Measurements from ENCODE around the gene ANKRD7.

The ANKRD7 gene

DNA sequence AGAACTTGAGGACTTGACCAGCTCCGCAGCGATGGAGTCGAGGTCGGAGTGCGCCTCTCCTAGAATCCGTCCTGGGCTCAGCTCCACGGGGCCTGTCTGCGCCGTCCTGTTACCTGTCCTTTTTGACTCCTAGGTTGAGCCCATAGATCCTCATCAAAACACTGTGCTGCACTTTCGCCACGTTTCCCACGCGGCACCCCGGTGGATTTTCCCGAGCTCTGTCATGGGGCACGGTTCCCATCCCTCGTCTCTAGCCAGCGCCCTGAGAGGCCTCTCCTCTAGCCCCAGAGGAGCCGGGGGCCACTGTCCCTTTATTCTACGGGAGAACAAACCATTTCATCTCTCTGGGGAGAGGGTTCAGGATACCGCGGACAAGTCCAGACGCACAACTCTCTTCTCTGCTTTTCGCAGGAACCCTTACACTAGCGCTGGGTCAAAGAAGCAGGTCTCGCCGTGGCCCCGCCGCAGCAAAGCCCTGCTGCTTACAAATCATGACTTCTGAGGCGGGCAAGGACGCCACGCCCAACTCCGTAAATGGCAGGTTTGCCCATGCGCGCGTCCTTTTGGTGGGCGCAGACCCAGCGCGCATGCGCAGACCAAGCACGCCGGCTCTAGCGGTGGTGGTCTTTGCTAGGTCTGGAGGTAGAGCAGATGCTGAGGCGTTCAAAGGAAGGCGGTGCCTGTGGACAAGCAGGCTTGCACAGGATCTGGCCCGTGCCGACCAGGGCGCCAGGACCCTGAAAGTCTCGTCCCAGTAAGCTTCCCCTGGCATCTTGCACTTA, 10.3 kb upstream of the ANKRD7 start:
- Histone ChIP-seq H3K36me3 (ENCODE audit: insufficient read depth, low read length) (no peaks in the 10 kb centered on the region), H2AFZ (ENCODE audit: low read depth, low read length) (peak overlapping the region; percentile 79), H3K4me1 (ENCODE audit: insufficient read depth, low read length) (peaks cover 14% of the 10 kb centered on the region; the same call in 1 of the 2 replicates), H4K20me1 (ENCODE audit: insufficient read depth, low read length) (no peaks in the 10 kb centered on the region), H3K27ac (ENCODE audit: low read length) (peak overlapping the region; percentile 72), H3K4me3 (ENCODE audit: low read depth in 1 of 2, low read length in 2 of 2) (peak overlapping the region; percentile 37 to 71; a peak in 3 of 4 replicates), H3K9me3 (ENCODE audit: insufficient read depth, low read length, severe bottlenecking) (no peaks in the 10 kb centered on the region), H3K79me2 (ENCODE audit: insufficient read depth, low read length) (peaks cover 3% of the 10 kb centered on the region; the same call in 1 of the 2 replicates), H3K27me3 (ENCODE audit: insufficient read depth, low read length, poor library complexity) (no peaks in the 10 kb centered on the region), H3K4me2 (ENCODE audit: insufficient read depth, low read length) (peak overlapping the region; percentile 69), H3K9ac (ENCODE audit: low read depth, low read length) (peak overlapping the region; percentile 62)
- ATAC-seq (ENCODE audit: insufficient read depth, low read depth) (peak; percentile 93), DNase-seq (peak; percentile 88)
- no peak for TF ChIP-seq EZH2 (IDR thresholded peaks at IDR 0.05; ENCODE audit: borderline replicate concordance, low read depth, low read length, severe bottlenecking)
- TF ChIP-seq, protein P1, sequence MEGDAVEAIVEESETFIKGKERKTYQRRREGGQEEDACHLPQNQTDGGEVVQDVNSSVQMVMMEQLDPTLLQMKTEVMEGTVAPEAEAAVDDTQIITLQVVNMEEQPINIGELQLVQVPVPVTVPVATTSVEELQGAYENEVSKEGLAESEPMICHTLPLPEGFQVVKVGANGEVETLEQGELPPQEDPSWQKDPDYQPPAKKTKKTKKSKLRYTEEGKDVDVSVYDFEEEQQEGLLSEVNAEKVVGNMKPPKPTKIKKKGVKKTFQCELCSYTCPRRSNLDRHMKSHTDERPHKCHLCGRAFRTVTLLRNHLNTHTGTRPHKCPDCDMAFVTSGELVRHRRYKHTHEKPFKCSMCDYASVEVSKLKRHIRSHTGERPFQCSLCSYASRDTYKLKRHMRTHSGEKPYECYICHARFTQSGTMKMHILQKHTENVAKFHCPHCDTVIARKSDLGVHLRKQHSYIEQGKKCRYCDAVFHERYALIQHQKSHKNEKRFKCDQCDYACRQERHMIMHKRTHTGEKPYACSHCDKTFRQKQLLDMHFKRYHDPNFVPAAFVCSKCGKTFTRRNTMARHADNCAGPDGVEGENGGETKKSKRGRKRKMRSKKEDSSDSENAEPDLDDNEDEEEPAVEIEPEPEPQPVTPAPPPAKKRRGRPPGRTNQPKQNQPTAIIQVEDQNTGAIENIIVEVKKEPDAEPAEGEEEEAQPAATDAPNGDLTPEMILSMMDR (IDR thresholded peaks at IDR 0.05; ENCODE audit: borderline replicate concordance, extremely low read depth, low read length, poor library complexity, severe bottlenecking) = no peak

DNA sequence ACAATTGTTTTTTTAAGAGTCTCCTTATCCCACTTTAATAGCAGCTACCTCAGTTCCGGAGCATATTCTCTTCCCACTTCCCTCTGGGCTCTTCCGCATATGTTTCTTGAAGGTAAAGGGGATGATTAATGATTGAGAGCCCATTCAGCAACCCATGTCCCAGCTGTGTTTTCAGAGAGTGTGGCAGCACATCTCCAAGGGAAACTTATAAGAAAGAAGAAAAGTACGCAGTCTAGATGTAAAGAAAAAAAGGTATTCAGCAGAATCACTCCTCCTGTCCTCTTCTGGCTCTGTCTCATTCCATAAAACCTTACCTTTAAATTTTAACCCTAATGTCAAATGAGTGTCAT, 9.7 kb upstream of the ANKRD7 start:
- peak overlapping the region; percentile 69 for H3K4me2 ChIP-seq (ENCODE audit: insufficient read depth, low read length)
- DNase-seq = no peak
- no peak for ATAC-seq (ENCODE audit: insufficient read depth, low read depth)
- no peaks in the 10 kb centered on the region for H3K36me3 ChIP-seq (ENCODE audit: insufficient read depth, low read length)
- H3K4me3 ChIP-seq (ENCODE audit: low read depth in 1 of 2, low read length in 2 of 2) = peak overlapping the region; percentile 37 to 71; a peak in 3 of 4 replicates
- H3K9me3 ChIP-seq (ENCODE audit: insufficient read depth, low read length, severe bottlenecking) = no peaks in the 10 kb centered on the region
- no peak for TF ChIP-seq EZH2 (IDR thresholded peaks at IDR 0.05; ENCODE audit: borderline replicate concordance, low read depth, low read length, severe bottlenecking)
- TF ChIP-seq, protein P1 (IDR thresholded peaks at IDR 0.05; ENCODE audit: borderline replicate concordance, extremely low read depth, low read length, poor library complexity, severe bottlenecking) = no peak
- peak overlapping the region; percentile 62 for H3K9ac ChIP-seq (ENCODE audit: low read depth, low read length)
- peak overlapping the region; percentile 72 for H3K27ac ChIP-seq (ENCODE audit: low read length)
- peaks cover 14% of the 10 kb centered on the region; the same call in 1 of the 2 replicates for H3K4me1 ChIP-seq (ENCODE audit: insufficient read depth, low read length)
- peaks cover 3% of the 10 kb centered on the region; the same call in 1 of the 2 replicates for H3K79me2 ChIP-seq (ENCODE audit: insufficient read depth, low read length)
- H4K20me1 ChIP-seq (ENCODE audit: insufficient read depth, low read length) = no peaks in the 10 kb centered on the region
- H2AFZ ChIP-seq (ENCODE audit: low read depth, low read length) = peak overlapping the region; percentile 79
- H3K27me3 ChIP-seq (ENCODE audit: insufficient read depth, low read length, poor library complexity) = no peaks in the 10 kb centered on the region

DNA sequence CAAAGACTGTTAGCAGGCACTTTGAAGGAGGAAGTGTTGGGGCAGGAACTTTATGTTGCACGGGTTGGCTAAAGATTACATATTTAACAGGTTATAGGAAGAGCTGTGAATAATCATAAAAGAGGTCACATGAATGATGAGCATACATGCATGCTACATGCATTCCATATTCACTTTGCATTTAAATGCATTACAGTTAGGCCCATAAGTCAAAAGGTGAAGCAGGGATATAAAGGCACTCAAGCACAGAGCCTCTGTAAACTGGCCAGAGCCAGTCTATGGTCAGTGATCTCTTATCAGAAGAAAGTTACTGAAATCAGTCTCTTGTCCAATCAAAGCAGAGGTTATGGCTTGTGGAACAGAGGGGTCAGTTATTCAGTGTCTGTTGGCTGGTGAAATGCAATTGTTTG, 7.3 kb upstream of the ANKRD7 start:
- Histone ChIP-seq H3K4me1 (ENCODE audit: insufficient read depth, low read length) (peaks cover 14% of the 10 kb centered on the region; the same call in 1 of the 2 replicates), H3K27me3 (ENCODE audit: insufficient read depth, low read length, poor library complexity) (no peaks in the 10 kb centered on the region), H3K4me2 (ENCODE audit: insufficient read depth, low read length) (no peak overlapping the region), H2AFZ (ENCODE audit: low read depth, low read length) (no peak overlapping the region), H3K9ac (ENCODE audit: low read depth, low read length) (no peak overlapping the region), H4K20me1 (ENCODE audit: insufficient read depth, low read length) (no peaks in the 10 kb centered on the region), H3K79me2 (ENCODE audit: insufficient read depth, low read length) (peaks cover 3% of the 10 kb centered on the region; the same call in 1 of the 2 replicates), H3K9me3 (ENCODE audit: insufficient read depth, low read length, severe bottlenecking) (no peaks in the 10 kb centered on the region), H3K36me3 (ENCODE audit: insufficient read depth, low read length) (no peaks in the 10 kb centered on the region), H3K4me3 (ENCODE audit: low read depth in 1 of 2, low read length in 2 of 2) (no peak overlapping the region), H3K27ac (ENCODE audit: low read length) (no peak overlapping the region)
- no peak for DNase-seq
- TF ChIP-seq, protein P1 (IDR thresholded peaks at IDR 0.05; ENCODE audit: borderline replicate concordance, extremely low read depth, low read length, poor library complexity, severe bottlenecking) = no peak
- no peak for TF ChIP-seq EZH2 (IDR thresholded peaks at IDR 0.05; ENCODE audit: borderline replicate concordance, low read depth, low read length, severe bottlenecking)
- ATAC-seq (ENCODE audit: insufficient read depth, low read depth) = no peak

Data from DND-41 (cell line).